Measurements from ENCODE around the gene SSUH2.

The SSUH2 gene

DNA sequence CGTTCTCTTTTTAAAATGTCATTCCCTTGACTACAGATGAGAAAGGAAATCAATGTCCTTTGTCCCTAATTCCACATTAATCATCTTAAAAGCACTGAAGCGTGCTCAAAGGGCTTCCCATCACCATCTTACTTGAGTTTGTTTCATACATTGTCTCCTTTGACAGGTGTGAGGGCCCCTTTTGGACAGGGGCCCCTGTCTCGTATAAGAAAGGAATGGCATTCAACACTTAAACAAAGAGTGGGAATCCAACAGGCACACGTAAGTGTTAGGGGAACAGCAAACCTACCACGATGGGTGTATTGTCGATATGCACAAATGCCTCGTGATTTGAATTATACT, 5.0 kb downstream of the SSUH2 start:
- no peak for DNase-seq

DNA sequence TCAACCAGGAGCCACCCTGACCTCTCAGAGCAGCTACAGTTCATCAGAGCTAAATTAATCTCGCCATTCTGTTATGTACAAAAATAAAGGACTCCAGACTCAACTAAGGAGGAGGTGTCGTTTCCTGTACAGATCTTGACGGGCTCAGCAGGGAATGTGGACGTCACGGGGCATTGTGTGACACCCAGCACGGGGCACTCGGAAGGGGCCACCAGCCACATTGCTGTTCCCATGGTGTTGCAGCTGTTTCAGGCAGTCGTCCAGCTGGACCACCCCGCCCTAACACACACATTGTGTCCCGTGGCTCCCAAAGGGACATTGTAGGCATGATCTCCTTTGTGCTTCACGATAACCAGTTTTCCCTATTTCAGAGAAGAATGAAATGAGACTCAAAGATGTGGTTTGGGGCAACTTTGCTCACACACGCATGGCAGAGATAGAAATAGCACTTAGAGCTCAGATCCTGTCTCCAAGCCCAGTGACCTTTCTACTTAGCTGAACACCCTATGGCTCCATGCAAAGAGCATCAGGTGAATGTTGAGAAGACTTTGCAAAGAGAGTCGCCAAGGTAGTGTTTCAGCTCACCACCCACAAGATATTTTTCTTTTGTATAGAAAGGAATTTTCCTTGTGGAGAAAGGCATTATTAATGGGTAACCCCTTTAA, 5.5 kb downstream of the SSUH2 start:
- no peak for DNase-seq

DNA sequence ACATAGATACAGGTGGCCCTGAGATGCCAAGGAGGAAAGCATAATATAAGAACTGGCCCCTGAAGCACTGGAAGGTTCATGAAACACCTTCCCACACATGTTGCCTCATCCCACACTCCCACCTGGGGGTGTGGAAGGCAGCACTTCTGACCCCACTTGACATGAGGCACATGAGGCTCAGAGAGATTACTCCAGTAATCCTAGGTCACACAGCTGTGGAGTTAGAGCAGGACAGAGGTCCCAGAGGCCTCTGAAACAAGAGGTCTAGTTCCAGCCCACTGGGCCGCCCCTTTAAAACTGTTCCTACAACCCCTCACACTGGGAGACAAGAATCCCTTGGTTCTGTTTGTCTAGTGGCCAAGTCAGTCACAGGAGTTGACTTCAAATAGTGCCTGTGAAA, 7.2 kb downstream of the SSUH2 start:
- DNase-seq: no peak

DNA sequence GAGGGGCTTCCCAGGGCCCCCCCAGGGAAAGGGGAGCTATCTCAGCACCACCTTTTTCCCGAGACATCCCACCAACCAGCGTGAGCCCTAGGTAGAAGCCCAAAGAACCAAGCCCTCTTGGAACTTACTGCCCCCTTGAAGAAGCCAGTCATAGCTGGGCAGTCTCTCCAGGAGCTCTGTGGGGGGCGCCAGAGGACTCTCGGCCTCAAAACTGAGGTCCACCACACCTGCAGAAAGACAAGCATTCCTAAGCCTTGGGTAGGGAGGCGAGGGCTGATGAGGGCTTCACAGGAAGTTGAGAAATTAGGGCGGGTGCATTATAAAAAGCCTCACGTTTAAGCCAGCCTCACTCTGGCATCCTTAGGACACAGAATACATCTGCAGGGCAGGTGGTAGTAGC, 9.0 kb downstream of the SSUH2 start:
- DNase-seq: no peak

GRCh38 chr3:8635125-8635524, 9.5 kb downstream of the SSUH2 start:
- no peak for DNase-seq

DNA sequence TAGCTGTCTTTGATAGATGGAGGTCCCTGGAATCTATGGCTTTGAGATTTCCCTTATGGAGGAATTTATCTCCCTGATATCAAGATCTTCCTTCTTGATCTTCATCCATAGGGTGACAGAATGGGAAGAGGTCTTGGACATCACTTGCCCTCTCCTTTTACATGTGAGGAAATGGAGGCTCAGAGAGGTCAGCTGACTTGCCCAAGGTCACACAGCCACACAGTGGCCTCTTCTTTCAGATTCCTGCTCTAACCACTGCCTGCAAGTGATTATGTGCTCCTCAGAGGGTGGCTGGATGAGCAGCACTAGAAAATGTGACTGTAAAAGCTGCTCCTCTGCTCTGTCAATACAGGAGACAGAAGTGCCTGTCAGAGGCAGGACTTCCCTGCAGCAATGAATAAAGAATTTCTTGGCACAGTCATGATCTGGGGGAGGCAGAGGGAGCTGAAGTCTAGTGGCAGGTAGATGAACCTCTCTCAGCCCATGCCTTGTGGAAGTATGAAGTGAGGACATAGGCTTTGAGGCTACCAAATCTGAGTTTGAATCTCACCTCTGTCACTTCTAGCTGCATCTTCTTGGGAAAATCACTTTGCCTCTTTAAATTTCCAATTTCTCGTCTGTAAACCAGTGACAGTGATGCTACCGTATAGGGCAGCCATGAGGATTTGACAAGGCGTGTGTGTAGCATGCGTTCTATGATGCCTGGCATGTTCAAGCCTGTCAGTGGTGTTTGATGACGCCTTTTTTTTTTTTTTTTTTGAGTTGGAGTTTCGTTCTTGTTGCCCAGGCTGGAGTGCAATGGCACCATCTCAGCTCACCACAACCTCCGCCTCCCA, 12.0 kb downstream of the SSUH2 start:
- DNase-seq: no peak

DNA sequence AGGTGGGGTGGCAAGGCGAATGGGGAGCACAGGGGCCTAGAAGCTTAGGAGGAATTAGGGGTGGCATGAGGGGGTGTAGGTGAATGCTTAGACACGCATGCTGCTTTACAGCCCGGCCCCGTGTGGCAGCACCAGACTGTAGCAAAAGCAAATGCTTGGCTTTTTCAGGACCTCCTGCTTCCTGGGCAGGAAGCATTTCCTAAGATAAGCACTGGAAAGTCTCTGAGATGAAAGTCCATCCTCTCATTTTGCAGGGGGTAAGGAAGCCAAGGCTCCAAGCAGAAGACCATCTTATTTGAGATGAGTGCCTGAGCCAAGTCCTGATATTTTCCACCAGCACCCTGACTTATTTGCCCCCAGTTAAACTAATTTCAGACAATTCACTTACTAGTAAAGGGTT, 12.9 kb downstream of the SSUH2 start:
- DNase-seq: no peak

DNA sequence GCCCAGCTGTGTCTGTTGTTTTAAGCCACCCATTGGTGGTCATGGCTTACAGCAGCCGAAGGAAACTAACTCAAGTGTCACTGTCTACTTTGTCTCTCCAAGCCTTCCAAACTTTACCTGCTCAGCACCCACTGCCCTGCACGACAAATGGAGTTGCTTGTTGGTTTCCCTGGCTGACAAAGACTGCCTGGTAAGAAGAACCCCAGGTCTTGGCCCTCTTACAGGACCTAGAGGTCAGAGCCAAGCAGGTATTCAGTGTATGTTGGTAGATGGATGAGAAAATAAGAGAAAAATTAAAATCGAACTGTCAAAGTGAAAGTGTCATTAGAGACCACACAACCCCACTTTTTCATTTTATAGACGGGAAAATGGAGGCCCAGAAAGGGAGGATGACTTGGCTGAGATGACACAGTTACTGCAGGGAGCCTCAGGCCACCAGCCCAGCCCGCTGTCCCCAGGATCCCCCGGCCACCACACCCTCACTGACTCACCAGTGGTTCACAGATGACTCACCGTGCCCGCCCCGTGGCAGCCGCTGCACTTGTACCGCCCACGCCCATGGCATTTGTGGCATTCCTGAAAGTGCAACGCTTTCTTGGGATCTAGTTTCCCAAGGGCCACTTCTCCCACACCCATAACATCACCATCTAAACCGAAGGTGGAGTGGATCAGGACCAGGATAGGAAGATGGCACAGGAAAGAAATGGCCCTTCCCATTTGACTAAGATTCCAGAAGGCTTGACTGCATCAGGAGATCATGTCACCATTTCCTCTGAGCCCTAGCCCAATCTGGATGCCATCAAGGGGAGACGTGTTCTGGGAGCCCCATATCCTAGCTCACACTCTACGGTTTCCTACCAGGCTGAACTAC, 15.2 kb downstream of the SSUH2 start:
- DNase-seq: peak; percentile 89

- no peak for DNase-seq
These were observed 16.6 kb downstream of the SSUH2 start for GRCh38 chr3:8627949-8628348.

DNA sequence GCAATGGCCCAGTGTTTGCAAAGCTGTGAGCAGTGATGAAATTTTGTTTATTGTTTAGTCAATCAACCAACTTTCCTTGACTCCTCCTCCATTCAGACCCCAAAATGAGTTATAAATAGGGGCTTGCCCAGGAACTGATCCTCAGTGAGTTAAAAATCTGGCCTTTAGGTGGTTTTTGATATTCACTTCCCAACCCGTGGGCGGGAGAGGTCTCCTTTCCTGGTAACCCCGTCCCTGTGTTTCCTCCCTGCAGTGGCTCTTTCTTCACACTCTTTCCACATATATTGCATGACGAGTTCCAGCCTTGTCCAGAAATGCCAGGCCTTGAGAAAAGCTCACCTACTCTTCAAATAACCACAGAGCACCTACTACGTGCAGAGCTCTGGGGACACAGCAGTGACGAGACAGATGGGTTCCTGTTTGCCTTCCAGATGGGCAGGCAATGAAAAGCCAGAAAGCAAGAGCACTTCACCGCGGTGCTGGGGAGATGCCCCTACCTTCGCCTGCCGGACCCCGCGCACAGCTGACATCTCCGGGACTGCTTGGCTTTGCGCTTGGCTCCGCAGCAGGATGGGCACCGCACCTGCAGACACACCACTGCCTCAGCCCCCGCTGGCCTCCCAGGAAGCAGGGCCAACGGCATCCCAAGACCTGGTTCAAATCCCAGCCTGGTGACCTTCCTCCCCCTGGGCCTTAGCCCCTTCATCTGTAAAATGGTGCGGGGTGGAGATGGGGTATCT, 17.2 kb downstream of the SSUH2 start:
- DNase-seq: no peak

GRCh38 chr3:8625991-8626390, 18.6 kb downstream of the SSUH2 start:
- DNase-seq: no peak

DNA sequence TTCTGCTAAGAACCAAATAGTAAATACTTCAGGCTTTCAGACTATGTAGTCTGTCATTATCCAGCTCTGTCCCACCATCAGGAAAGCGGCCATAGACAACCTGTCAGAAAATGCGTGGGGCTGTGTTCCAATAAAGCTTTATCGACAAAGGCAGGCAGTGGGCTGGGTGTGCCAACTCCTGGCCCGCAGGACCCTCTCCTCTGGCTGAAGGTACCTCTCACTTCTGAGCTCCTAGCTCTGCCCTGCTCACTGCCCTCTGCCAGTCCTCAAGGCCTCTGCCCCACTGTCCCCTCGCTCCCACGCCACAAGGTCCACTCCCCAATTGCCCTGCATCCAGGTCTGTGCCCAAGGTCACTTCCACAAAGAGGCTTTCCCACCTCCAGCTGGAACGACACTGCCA, 20.0 kb downstream of the SSUH2 start:
- no peak for DNase-seq

DNA sequence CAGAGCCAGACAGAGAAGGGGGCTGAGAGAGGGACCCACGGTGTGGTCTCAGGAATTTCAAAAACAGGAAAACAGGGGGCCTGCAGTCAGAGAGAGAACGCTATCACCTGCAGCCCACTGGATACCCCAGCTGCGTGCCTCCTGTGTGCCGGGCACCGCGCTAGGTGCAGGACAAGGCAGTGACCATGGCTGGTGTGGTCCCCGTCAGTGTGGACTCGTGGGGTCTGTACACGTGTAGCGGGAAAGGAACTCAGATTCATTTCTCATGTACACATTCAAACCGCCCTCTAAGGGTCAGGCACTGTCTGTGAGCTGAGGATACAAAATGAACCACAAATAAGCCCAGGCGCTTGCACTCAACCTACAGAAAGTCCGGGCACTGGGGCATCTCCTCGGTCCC, 20.9 kb downstream of the SSUH2 start:
- DNase-seq: no peak

- DNase-seq: peak; percentile 85
These were observed 21.5 kb downstream of the SSUH2 start for GRCh38 chr3:8622873-8623691.

DNA sequence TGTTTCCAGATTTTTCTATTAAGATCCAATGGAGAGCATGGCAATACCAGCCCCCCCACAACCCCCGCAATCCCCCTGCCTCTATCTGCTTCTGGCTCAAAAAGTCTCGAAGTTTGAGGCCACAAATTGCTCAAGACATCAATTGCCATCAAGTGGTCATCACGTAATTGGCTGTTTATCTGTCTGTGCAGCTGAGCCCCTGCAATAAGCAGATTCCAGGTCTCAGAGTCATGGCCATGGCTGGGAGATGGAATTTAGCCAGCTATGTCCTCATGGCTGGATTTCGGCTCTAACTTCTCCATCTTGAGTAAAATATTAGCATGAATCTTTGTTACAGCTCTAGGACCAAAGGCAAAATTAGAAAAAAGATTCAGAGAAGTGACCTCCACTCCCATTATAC, 22.7 kb downstream of the SSUH2 start:
- no peak for DNase-seq

DNA sequence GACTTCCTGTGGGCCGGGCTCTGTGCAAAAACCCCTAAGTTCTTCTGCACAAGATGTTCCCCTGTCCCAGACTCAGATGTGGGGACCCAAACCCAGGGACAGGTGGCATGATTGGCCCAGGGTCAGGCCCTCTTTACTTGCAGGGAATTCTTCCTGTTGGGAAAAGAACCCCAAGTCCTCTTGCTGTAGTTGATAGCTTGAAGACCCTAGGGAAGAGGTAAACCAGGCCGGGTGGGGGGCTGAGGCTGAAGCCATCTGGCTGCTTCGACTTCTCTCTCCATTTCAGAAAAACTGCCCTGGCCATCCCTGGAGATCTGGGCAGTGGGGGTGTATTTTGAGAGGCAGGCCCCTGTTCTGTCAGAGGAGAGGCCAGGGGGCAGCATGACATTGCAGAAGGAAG, 23.5 kb downstream of the SSUH2 start:
- no peak for DNase-seq

- no peak for DNase-seq
These were observed 25.1 kb downstream of the SSUH2 start for GRCh38 chr3:8619548-8619947.

GRCh38 chr3:8618950-8619349, 25.6 kb downstream of the SSUH2 start:
- no peak for DNase-seq

GRCh38 chr3:8617921-8618320, 26.7 kb downstream of the SSUH2 start:
- DNase-seq: no peak

DNA sequence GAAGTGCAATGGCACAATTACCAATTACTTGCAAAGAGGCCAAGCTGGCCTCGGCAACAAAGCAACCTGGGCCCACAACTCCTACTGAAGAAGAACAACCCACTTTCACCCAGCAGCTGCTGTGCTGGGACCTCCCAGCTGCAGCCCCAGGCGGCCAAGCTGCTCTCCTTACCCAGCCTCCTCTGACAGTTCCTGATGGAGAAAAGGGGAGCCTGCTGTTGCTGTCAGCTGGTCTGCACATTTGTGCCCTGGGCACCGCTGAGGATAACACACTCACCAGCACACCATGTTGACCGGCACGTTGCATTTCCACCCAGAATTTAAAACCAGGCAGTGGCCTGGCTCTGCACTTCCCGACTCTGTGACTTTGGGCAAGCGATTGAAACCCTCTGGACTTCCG, 33.6 kb downstream of the SSUH2 start:
- DNase-seq: no peak

- no peak for DNase-seq
These were observed 35.7 kb downstream of the SSUH2 start for GRCh38 chr3:8608791-8609467.

Measured in OCI-M1 (cell line).